ENCODE data around the gene FAM149A. TPM values are rescaled to one million over a fixed set of nuclear protein-coding genes. Genes with fewer than 3 reads are reported as not detected.

The FAM149A gene
- total RNA-seq, 2 experiments from 2014 or later = 0.38 TPM; not detected in 1

GRCh38 chr4:186081202-186081807 lies 23.2 kb upstream of the FAM149A start:
- no peaks in the 10 kb centered on the region for H3K9me3 Mint-ChIP-seq
- ChIA-PET CTCF (no interaction called here), POLR2A (no interaction called here)
- no peaks in the 10 kb centered on the region for H3K36me3 Mint-ChIP-seq (ENCODE audit: low read depth)
- H3K27me3 Mint-ChIP-seq = no peaks in the 10 kb centered on the region
- H3K4me1 Mint-ChIP-seq = no peaks in the 10 kb centered on the region
- H3K4me3 Mint-ChIP-seq = no peak overlapping the region
- no peak for DNase-seq
- no peak overlapping the region for H3K27ac Mint-ChIP-seq

- ChIA-PET CTCF (no interaction called here), POLR2A (no interaction called here)
These were observed 22.3 kb upstream of the FAM149A start for GRCh38 chr4:186082221-186082620.

GRCh38 chr4:186088523-186088922 lies 16.0 kb upstream of the FAM149A start:
- Mint-ChIP-seq H3K36me3 (ENCODE audit: low read depth) (no peaks in the 10 kb centered on the region), H3K27ac (no peak overlapping the region), H3K9me3 (no peaks in the 10 kb centered on the region), H3K27me3 (peaks cover 2% of the 10 kb centered on the region), H3K4me3 (no peak overlapping the region), H3K4me1 (no peaks in the 10 kb centered on the region)
- DNase-seq = no peak
- CTCF ChIA-PET = no interaction called here
- POLR2A ChIA-PET = no interaction called here

More at GRCh38 chr4:186082221-186082620, 22.3 kb upstream of the FAM149A start:
- DNase-seq = no peak
- H3K27me3 Mint-ChIP-seq = no peaks in the 10 kb centered on the region
- no peak overlapping the region for H3K4me3 Mint-ChIP-seq
- H3K4me1 Mint-ChIP-seq = no peaks in the 10 kb centered on the region
- no peak overlapping the region for H3K27ac Mint-ChIP-seq
- H3K9me3 Mint-ChIP-seq = no peaks in the 10 kb centered on the region
- no peaks in the 10 kb centered on the region for H3K36me3 Mint-ChIP-seq (ENCODE audit: low read depth)

- ChIA-PET POLR2A (no interaction called here), CTCF (no interaction called here)
- no peaks in the 10 kb centered on the region for H3K4me1 Mint-ChIP-seq
- no peak overlapping the region for H3K27ac Mint-ChIP-seq
- no peak for DNase-seq
- peaks cover 2% of the 10 kb centered on the region for H3K27me3 Mint-ChIP-seq
- H3K36me3 Mint-ChIP-seq (ENCODE audit: low read depth) = no peaks in the 10 kb centered on the region
- H3K9me3 Mint-ChIP-seq = no peaks in the 10 kb centered on the region
- H3K4me3 Mint-ChIP-seq = no peak overlapping the region
These were observed 12.2 kb upstream of the FAM149A start for GRCh38 chr4:186092296-186092695.

- POLR2A ChIA-PET = no interaction called here
- no peaks in the 10 kb centered on the region for H3K4me1 Mint-ChIP-seq
- no peak overlapping the region for H3K27ac Mint-ChIP-seq
- CTCF ChIA-PET = no interaction called here
- H3K36me3 Mint-ChIP-seq (ENCODE audit: low read depth) = no peaks in the 10 kb centered on the region
- no peaks in the 10 kb centered on the region for H3K9me3 Mint-ChIP-seq
- no peak overlapping the region for H3K4me3 Mint-ChIP-seq
- DNase-seq = no peak
- peaks cover 2% of the 10 kb centered on the region for H3K27me3 Mint-ChIP-seq
These were observed 9.1 kb upstream of the FAM149A start for GRCh38 chr4:186095406-186095805.

- no peaks in the 10 kb centered on the region for H3K4me1 Mint-ChIP-seq
- POLR2A ChIA-PET = no interaction called here
- no peaks in the 10 kb centered on the region for H3K9me3 Mint-ChIP-seq
- DNase-seq = no peak
- H3K27ac Mint-ChIP-seq = no peak overlapping the region
- peaks cover 2% of the 10 kb centered on the region for H3K27me3 Mint-ChIP-seq
- CTCF ChIA-PET = no interaction called here
- H3K36me3 Mint-ChIP-seq (ENCODE audit: low read depth) = no peaks in the 10 kb centered on the region
- H3K4me3 Mint-ChIP-seq = no peak overlapping the region
These were observed 7.8 kb upstream of the FAM149A start for GRCh38 chr4:186096681-186097165.

- Mint-ChIP-seq H3K9me3 (no peaks in the 10 kb centered on the region), H3K27me3 (peaks cover 2% of the 10 kb centered on the region), H3K4me3 (no peak overlapping the region), H3K27ac (no peak overlapping the region), H3K4me1 (no peaks in the 10 kb centered on the region), H3K36me3 (ENCODE audit: low read depth) (no peaks in the 10 kb centered on the region)
- ChIA-PET CTCF (no interaction called here), POLR2A (no interaction called here)
- DNase-seq = no peak
These were observed 7.1 kb upstream of the FAM149A start for GRCh38 chr4:186097386-186097785.

GRCh38 chr4:186102931-186103330 lies 1.6 kb upstream of the FAM149A start:
- ChIA-PET POLR2A (no interaction called here), CTCF (no interaction called here)
- peaks cover 4% of the 10 kb centered on the region for H3K4me1 Mint-ChIP-seq
- DNase-seq = no peak
- no peaks in the 10 kb centered on the region for H3K9me3 Mint-ChIP-seq
- no peak overlapping the region for H3K27ac Mint-ChIP-seq
- H3K36me3 Mint-ChIP-seq (ENCODE audit: low read depth) = no peaks in the 10 kb centered on the region
- H3K4me3 Mint-ChIP-seq = no peak overlapping the region
- peaks cover 38% of the 10 kb centered on the region for H3K27me3 Mint-ChIP-seq

GRCh38 chr4:186104890-186105646 lies 564 bp downstream of the FAM149A start:
- no peak for DNase-seq
- CTCF ChIA-PET = interaction anchor here (0.6 kb wide), 2 partner anchors 198 to 642 kb away, joined by 3 read pairs; no protein-coding TSS in a partner anchor

GRCh38 chr4:186105647-186106321 lies 1.3 kb downstream of the FAM149A start:
- Mint-ChIP-seq H3K4me1 (peaks cover 4% of the 10 kb centered on the region), H3K4me3 (no peak overlapping the region), H3K27me3 (peaks cover 39% of the 10 kb centered on the region), H3K27ac (no peak overlapping the region), H3K9me3 (no peaks in the 10 kb centered on the region), H3K36me3 (ENCODE audit: low read depth) (no peaks in the 10 kb centered on the region)
- CTCF ChIA-PET = interaction anchor here (0.6 kb wide), 1 partner anchor 193 kb away, joined by 3 read pairs; no protein-coding TSS in a partner anchor
- DNase-seq = no peak
- POLR2A ChIA-PET = no interaction called here

More at GRCh38 chr4:186104890-186105646, 564 bp downstream of the FAM149A start:
- POLR2A ChIA-PET = no interaction called here
- peaks cover 4% of the 10 kb centered on the region for H3K4me1 Mint-ChIP-seq
- no peaks in the 10 kb centered on the region for H3K9me3 Mint-ChIP-seq
- H3K27me3 Mint-ChIP-seq = peaks cover 39% of the 10 kb centered on the region
- H3K4me3 Mint-ChIP-seq = no peak overlapping the region
- H3K36me3 Mint-ChIP-seq (ENCODE audit: low read depth) = no peaks in the 10 kb centered on the region
- no peak overlapping the region for H3K27ac Mint-ChIP-seq

- CTCF ChIA-PET = no interaction called here
- H3K9me3 Mint-ChIP-seq = no peaks in the 10 kb centered on the region
- H3K4me3 Mint-ChIP-seq = no peak overlapping the region
These were observed 3.4 kb downstream of the FAM149A start for GRCh38 chr4:186107947-186108346.

GRCh38 chr4:186108391-186108790 lies 3.9 kb downstream of the FAM149A start:
- Mint-ChIP-seq H3K27me3 (peaks cover 35% of the 10 kb centered on the region), H3K27ac (no peak overlapping the region), H3K9me3 (no peaks in the 10 kb centered on the region), H3K36me3 (ENCODE audit: low read depth) (no peaks in the 10 kb centered on the region), H3K4me1 (peaks cover 4% of the 10 kb centered on the region), H3K4me3 (no peak overlapping the region)
- no peak for DNase-seq
- CTCF ChIA-PET = no interaction called here
- POLR2A ChIA-PET = no interaction called here

More at GRCh38 chr4:186107947-186108346, 3.4 kb downstream of the FAM149A start:
- Mint-ChIP-seq H3K4me1 (peaks cover 4% of the 10 kb centered on the region), H3K27me3 (peaks cover 39% of the 10 kb centered on the region), H3K27ac (no peak overlapping the region), H3K36me3 (ENCODE audit: low read depth) (no peaks in the 10 kb centered on the region)
- DNase-seq = no peak
- POLR2A ChIA-PET = no interaction called here

- peaks cover 4% of the 10 kb centered on the region for H3K4me1 Mint-ChIP-seq
- POLR2A ChIA-PET = no interaction called here
- H3K27ac Mint-ChIP-seq = no peak overlapping the region
- peaks cover 26% of the 10 kb centered on the region for H3K27me3 Mint-ChIP-seq
- H3K9me3 Mint-ChIP-seq = no peaks in the 10 kb centered on the region
- H3K4me3 Mint-ChIP-seq = no peak overlapping the region
- no peak for DNase-seq
- no peaks in the 10 kb centered on the region for H3K36me3 Mint-ChIP-seq (ENCODE audit: low read depth)
- CTCF ChIA-PET = no interaction called here
These were observed 4.7 kb downstream of the FAM149A start for GRCh38 chr4:186109245-186109644.

Data from activated CD4-positive, alpha-beta memory T cell treated with anti-CD3 and anti-CD28 coated beads, Interleukin-2, amount 10 ng/mL, durations not matched to agents 7 days and 5 days (primary cell).